Adrenal gland (tissue), 5 donors: ENCODE data around the gene TAF11L7.
"Not testable (repeated sequence)": the region's sequence is repeated elsewhere in the genome, so short reads cannot be mapped to it uniquely, and the experiment has no call there.

Source experiments
- CTCF ChIP-seq, 6 experiments: fragments of 450-650 bp in 4 of 6; fragments of 200-600 bp in 2 of 6; sonication (generic) in 1 of 6; IDR thresholded peaks; 1 replicate in 5 of 6; 2 replicates in 1 of 6; pipeline versions ENCODE4 v1.5.1 to v1.8.0; 2016 to 2021; ENCODE audit warnings: antibody characterized with exemption in 6 of 6, mild to moderate bottlenecking in 2 of 6, moderate library complexity in 1 of 6
- POLR2A ChIP-seq, 2 donors: fragments of 450-650 bp; IDR thresholded peaks; one replicate each; pipeline ENCODE4 v1.6.1; 2017; ENCODE audit warnings: antibody characterized with exemption in 2 of 2, mild to moderate bottlenecking in 2 of 2, moderate library complexity in 1 of 2
- donor health status: DM: no; HTN: no; CAD: no.

- TF ChIP-seq CTCF, POLR2A (IDR thresholded peaks at IDR 0.05): not testable (repeated sequence)
These were observed 18.3 kb upstream of the TAF11L7 start, which contains the start of gene TAF11L11 for GRCh38 chr5:17603880-17604279.
